ENCODE data around the gene CGB3.

DNA sequence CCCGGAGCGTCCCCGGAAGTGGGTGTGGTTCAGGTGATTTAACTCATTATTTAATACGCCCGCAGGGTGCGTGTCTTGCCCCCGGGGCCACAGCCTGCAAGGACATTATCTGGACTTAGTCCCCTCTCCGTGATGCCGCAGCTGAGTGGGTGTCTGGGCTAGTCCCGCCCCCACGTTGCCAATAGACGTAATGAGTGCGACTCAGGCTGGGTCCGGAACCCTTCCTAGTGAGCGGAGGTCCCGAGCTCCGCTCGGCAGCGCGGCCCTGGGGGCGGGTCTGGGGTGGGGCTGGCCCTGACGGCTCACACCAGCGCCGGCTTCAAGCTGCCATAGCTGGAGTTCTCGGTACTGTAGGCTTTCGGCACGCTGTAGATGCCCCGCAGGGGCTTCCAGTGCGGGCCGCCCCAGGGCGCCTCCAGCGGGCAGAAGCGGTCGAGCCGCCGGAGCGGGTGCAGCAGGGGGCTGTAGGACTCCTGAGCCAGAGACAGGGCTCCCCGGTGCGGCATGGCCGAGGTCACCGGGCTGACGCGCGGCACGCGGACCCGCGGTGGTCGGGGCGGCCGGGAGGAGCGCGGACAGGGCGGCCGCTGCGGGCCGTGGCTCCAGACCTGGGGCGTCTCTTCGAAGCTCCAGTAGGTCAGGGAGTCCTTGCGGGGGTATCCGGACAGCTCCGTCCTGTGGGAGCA lies 6.3 kb downstream of the CGB3 start:
- TF ChIP-seq ZNF274 (IDR thresholded peaks at IDR 0.05; ENCODE audit: low read depth, low read length), result no peak
- TF ChIP-seq EZH2 (IDR thresholded peaks at IDR 0.05), result no peak
- peak; percentile 36 for TF ChIP-seq POLR2A (IDR thresholded peaks at IDR 0.05; ENCODE audit: borderline replicate concordance, extremely low read depth, insufficient read depth, insufficient read length)
- no peak for TF ChIP-seq ZFX (IDR thresholded peaks at IDR 0.05)
- peak in 2 of 3 experiments; percentile 47 to 53; a peak in 4 of 6 replicates for TF ChIP-seq CTCF (IDR thresholded peaks at IDR 0.05 in 2 of 3, conservative IDR thresholded peaks at IDR 0.05 in 1 of 3; ENCODE audit: borderline replicate concordance in 1 of 3, insufficient read depth in 1 of 3, low read depth in 2 of 3, low read length in 2 of 3)
- peak; percentile 24 for TF ChIP-seq ZBTB33 (IDR thresholded peaks at IDR 0.05; ENCODE audit: extremely low read depth, insufficient replicate concordance, low read length)
- peak; percentile 55 for TF ChIP-seq MAX (IDR thresholded peaks at IDR 0.05)

Measured in HCT116 (cell line).